KG1 (cell line): ENCODE results near the gene CENPP.

Source experiments
- DNase-seq: peaks from one replicate; lab custom pipeline; 2025; lab: John Stamatoyannopoulos, UW

The CENPP gene

DNA sequence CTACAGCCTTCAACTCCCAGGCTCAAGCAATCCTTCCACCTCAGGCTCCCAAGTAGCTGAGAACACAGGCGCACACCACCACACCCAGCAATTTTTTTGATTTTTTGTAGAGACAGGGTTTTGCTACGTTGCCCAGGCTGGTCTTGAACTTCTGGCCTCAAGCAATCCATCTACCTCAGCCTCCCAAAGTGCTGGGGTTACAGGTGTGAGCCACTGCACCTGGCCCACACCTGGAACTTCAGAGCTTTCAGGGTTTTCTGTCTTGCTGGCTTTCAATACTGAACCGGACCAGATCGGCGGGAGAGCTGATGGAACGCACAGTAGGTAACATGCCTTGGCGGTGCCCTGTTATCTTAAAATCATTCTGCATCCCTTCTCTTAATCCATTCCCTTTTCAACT lies 313.4 kb downstream of the CENPP start:
- DNase-seq, result no peak

DNA sequence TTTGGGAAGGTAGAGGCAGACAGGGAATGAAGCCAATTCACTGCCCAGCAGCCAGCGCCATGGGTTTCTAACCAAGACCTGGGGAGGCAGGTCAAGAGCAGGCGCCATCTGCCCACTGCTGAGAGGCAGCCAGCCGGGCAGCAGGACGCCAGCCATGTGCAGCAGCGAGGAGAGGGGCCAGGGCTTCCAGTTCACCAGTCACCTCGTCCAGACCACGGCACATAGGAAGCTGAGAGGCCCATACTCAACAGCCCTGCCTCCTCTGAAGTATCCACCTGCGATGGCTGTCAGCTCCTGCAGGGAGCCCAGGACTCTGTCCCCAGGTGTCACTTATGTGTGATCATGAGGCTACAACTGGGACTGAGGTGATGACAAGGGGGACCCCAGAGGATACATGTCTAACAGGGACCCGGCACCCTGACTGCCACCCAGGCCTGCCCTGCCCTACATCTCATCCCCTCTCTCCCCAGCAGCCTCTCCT lies 314.1 kb downstream of the CENPP start:
- DNase-seq, result no peak

DNA sequence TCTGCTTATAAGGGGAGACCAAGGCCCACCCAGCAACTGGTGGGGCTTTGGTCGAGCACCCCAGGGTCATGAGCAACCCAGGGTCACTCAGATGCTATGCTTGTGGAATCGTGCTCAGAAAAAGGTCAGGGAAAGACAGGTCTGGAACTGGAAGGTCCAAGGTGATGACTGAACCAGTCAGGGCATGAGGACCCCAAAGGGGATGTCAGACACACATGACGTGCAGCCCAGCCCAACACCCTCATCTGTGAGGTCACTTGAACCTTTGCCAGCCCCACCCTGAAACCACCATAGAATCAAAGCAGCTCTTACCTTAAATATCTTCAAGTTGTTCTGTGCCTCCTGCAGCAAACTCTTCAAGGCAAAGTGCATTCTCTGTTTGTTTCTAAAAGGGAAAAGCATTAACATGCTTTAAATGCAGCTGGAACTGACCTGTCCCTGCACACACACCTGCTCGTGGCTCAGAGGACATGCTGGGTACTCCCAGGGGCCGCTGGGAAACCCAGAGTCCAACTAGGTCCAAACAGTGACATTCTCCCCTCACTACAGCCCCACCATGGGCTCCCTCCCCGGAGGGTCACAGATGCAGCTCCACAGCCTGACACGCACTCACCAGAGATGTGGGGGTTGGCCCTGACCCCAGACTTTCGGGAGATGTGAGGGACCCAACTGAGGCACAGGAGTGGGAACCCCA lies 314.8 kb downstream of the CENPP start:
- DNase-seq, result no peak

DNA sequence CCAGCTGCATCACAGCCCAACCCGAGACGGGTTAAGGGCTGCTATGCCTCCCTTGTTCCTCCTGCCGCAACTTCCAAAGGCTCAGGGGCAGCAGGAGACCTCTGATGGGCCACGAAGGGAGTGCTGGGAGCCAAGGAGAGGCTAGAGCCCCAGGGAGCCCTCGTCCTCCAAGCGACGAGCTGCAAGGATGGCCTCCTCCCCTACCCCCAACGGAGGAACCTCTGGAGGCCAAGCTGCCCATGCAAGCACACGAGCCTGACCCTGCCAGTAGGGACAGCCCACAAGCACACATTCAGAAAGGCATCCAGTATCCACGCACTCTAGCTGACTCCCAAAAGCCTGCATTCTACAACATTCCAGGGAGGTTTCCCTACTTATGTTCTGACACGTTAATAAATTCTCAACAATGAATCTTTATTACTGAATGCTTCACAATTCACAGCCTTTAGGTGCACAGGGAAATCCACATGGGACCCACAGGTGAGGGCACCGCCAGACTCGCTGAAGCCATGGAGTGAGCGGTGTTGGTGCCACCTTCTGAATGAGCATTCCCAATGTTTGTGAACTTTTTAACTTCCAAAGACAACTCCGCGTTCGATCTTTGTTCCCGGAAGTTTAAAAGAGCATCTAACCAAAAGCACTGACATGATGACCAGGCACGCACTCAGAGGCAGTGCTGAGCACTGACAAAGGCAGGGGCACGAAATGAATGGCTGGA lies 315.5 kb downstream of the CENPP start:
- DNase-seq, result no peak

DNA sequence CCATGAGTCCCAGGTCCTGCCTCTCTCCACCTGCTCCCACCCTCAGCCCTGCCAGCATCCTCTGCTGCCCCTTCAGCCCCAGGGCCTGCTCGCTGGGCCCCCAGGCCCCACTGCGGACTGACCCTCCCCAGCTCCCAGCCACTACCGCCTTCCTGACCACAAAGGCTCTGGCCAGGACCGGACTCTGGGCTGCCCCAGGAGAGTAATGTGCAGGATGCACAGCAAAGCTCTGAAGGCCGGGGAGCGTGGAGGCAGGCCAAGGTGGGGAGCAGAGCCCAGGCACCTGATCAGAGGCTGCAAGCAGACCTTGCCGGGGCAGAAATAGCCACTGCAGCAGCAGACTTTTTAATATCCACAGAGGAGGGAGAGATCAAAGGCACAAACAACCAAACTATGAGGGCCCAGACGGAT lies 316.3 kb downstream of the CENPP start:
- no peak for DNase-seq

DNA sequence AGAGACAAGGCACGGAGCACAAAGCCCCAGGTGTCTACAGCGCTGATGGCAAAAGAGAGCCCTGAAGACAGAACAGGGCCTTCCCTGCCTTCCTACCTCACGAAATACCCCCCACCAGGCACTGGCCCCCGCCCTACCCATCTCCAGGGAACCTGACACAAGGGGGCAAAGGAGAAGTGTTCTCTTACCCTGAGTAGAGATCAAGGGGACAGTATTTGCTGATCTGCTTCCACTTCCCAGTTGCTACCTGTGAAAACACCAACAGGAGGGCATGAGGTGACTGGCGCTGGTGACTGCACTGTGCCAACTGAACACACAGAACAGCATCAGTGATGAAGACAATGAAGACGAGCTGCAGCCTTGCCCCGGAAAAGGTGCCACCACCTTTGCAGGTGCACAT lies 316.8 kb downstream of the CENPP start:
- no peak for DNase-seq

DNA sequence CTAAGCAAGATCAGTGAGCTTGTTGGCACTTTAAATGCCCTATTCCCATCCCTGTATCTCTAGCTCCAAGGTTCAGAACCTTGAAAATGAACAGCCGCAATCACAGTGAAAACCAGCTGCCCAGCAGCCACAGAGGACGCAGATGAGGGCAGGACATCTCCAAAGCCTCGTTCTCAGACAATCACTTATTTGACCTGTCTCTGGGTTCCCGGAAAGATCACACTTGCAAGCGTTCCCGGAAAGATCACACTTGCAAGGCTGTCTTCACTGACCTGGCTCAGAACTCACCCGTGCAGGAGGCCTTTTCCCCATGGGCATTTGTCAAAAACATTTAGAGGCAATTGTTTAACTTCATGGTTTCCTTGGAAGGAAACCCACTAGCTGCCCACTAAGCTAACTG lies 318.5 kb downstream of the CENPP start:
- DNase-seq, result no peak

DNA sequence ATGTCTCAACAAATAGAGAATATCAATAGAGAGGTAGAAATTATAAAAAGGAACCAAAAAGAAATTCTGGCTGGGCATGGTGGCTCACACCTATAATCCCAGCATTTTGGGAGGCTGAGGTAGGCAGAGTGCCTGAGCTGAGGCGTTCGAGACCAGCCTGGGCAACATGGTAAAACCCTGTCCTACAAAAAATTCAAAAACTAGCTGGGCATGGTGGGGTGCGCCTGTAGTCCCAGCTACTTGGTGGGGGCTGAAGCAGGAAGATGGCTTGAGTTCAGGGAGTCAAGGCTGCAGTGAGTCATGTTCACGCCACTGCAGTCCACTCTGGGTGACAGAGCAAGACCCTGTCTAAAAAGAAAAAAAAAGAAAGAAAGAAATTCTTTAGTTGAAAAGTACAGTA lies 319.3 kb downstream of the CENPP start:
- no peak for DNase-seq

DNA sequence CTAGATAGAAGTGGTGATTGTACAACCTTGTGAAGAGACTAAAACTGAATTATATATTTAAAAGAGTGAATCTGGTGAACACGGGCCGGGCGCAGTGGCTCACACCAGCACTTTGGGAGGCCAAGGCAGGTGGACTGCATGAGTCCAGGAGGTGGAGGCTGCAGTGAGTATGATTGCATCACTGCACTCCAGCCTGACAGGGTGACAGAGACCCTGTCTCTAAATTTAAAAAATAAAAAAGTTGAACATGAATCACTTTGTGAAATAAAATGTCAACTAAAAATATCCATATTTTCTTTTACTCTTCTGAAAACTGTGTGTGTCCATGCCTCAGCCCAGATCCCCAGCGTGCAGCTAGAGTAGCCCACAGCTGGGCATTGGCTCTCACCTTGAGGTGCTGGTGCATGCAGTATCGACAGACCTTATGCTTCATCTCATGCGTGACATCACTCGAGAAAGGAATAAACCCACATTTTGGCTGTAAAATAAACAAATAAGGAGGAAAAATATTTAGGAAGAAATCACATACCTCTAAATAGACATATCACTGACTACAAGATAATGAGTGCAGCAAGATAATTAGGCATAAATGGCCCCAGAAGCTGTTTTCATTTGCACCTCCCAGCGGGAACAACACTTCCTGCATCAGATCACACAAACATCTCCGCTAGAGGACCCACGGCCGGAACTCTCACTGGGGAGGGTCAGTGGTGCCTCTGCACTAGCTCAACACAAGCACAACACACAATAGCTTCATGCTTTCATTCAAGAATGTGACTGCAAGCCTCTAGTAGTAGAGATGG lies 322.1 kb downstream of the CENPP start:
- DNase-seq, result no peak

DNA sequence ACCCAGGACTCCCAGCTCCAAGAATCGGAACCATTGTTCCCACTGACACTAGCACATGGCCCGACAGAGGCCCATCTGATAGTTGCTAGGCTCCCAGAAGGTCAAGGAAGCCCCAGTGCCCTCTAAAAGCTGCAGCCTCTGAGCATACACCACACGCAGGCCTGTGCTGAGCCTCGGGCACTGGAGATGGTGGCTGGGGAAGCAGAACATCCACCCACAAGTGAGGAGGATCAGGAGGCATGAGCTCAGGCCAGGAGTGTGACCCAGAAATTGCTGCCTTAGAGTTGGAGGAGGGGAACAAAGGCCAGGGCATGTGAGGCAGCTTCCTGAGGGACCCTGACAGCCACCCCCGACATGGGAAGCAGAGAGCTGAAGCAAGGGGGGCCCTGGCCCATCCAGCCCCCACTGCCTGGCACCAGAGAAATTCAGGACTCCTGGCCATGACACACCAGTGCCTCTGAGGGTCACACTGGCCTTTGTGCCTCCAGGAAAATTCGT lies 322.8 kb downstream of the CENPP start:
- no peak for DNase-seq

DNA sequence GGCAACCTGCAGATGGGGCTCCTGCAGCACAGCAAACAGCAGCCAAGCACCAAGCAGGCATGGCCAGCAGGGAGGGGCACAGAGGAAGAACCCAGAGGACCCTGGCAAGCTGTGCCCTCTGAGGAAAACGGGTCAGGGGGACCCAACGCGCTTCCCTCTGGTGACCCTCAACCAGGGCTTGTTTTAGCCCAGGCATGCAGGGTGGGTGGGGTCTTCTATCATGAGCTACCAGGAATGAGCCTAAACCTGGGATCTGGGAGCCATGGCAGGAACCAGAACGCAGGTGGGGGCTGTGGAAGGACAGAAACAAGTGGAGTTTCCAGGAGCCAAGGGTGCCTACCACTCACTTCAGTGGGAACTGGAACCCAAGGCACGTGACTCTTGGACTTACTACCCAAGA lies 323.3 kb downstream of the CENPP start:
- no peak for DNase-seq

DNA sequence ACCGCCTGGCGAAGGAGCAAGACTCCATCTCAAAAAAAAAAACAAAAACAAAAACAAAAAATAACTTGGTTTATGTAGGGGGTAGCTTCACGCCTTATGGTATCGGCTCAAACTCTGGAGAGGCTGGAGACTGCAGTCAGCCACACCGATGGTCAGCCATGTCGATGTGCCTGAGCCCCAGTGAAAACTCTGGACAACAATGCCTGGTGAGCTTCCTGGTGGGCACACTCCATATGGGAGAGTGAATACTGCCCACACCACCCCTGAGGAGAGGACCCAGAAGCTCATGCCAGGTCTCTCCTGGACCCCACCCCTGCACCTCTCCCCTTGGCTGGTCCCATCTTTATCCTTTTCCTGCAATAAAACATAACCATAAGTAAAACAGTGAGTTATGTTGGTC lies 324.5 kb downstream of the CENPP start:
- no peak for DNase-seq

DNA sequence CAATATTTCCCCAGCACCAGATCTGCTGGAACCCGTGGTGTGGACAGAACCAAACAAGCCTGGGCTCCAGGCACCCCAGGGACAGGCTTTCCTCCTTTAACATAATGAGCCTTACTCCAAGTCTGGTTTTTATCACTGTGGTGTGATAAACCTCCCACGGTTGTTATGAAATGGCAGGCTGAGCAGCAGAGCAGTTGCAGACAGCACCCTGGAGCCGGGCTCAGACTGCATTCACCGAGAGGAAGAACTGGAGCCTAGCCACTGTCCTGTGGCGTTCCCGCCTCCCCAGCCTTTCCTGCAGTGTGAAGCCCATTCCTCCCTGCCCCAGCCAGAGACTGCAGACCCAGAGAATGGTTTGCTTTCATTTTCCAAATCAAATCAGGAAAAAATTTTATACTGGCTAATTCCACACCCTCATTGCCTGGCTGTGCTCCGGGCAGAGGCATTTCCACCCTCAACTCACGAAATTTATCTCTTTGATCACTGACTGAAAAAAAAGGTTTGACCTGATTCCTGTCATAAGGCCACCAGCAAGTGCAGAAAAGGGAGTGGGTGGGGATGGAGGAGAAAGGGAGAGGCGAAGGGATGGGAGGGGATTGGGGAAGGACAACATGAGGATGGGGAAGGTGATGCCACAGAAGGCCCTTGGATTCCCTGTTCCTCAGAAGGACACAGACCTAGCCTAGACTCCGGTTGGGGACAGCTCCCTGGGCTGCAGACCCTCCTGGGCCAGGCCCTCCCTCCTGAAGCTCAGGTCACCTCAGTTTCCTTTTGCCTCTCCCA lies 325.3 kb downstream of the CENPP start:
- no peak for DNase-seq

DNA sequence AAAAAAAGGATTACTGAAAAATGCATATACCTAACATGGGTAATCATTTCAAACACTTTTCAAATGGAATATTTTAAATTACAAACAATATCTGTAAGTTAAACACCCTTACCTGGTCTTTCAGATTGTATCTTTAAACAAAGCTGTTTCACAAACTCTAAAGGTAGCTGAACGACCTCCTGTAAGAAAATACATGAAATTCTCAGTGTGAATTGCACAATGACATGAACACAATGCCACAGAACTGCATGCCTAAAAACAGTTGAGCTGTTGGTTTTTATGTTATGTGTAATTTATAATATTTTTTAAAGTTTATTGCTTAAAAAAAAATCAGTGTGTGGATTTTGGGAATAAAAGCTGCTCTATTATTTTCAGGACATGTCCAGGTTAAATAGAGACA lies 326.7 kb downstream of the CENPP start:
- no peak for DNase-seq

DNA sequence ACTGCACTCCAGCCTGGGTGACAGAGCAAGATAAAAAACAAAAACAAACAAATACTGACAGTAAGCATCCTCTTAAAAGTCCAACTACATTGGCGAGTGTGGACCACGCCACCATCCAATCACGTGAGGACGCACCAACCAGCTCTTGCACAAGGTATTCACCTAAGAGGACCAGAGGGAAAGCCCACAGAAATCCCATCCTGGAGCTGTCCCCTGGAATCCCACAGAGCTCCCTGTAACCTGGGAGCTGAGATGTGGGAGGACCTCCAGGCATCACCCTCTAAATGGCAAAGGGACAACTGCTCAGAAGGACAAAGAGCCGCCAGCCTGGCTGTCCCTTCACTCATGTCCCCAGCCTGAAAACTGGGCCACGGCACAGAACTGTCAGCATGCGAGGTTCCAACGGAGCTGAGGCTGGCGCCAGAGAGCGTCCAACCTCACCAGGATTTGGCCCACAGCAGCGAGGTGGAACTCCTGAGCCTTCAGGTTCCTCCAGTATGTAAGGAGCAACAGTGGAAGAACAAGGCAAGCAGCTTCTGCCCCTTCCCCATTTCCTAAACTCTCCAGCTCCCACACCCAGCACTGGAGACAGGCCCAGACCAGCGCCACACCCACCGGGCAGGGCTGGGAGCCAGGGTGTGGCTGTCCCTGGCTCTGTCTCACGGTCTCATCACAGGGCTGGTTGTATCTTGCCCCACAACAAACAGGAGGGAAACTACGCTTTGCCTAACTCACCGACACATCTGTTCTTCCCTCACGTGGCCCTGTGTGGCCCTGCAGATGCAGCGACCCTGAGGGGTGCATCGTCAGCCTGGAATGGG lies 328.9 kb downstream of the CENPP start:
- DNase-seq, result no peak

DNA sequence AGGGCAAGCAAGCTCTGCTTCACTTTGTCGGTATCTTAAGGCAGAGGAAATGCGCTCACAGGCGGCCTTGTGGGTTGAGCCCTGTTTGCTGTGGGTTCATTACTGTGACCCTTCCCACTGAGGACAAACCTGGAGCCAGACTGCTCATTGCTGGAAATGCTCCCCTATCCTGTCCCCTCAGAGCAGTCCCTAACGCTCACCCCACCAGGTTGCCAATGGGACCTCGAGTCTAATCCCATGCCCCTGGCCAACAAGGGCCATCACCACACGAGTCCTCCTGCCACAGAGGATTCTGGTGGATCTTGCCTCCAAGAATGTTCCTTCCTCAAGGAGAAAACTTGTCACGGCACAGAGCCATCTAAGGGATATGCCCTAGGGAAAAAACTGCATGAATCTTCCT lies 329.6 kb downstream of the CENPP start:
- no peak for DNase-seq

DNA sequence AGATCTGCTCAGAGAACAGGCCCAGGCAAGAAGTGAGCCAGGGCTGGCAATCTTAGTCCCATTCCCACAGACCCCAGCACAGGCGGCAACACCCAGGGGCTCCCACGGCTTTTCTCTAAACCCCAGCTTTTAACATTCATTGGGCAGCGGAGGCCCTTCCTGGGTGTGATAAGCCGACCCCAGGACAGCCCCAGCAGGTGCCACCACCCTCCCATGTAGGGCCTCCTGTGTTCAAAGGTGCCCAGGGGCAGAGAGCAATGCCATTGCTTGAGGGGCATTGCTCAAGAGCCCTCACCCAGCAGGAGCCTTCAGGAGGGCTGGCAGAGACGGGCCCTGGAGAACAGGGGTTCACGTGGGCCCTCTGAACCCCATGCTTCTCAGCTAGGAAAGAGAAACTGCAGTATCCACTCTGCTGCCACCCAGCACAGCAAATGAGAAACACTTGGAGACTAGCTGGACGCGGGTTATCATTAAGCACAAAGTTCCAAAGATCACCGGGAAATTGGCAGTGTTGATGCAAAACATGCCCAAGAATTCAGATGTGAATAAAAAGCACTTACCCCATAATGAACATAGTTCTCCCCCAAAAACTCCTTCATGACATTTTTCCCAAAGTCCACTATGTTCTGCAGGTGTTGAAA lies 330.3 kb downstream of the CENPP start:
- no peak for DNase-seq

DNA sequence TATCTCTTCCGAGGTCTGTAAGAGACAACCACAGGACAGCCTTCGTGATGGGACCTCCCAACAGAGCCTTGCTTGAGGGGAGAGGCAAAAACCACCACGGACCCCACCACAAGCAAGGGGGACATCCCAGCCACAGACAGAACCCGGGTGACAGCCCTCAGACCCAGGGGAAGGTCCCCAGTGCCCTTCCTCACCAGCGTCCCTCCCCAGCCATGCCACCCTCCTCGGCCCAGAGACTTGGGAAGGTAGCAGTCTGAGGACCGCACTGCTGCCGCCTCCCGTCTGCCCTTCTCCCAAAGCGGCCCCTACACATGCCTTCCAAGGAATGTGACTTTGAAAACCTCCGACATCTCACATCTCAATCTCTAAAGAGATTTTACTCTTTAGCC lies 330.8 kb downstream of the CENPP start:
- DNase-seq, result no peak

DNA sequence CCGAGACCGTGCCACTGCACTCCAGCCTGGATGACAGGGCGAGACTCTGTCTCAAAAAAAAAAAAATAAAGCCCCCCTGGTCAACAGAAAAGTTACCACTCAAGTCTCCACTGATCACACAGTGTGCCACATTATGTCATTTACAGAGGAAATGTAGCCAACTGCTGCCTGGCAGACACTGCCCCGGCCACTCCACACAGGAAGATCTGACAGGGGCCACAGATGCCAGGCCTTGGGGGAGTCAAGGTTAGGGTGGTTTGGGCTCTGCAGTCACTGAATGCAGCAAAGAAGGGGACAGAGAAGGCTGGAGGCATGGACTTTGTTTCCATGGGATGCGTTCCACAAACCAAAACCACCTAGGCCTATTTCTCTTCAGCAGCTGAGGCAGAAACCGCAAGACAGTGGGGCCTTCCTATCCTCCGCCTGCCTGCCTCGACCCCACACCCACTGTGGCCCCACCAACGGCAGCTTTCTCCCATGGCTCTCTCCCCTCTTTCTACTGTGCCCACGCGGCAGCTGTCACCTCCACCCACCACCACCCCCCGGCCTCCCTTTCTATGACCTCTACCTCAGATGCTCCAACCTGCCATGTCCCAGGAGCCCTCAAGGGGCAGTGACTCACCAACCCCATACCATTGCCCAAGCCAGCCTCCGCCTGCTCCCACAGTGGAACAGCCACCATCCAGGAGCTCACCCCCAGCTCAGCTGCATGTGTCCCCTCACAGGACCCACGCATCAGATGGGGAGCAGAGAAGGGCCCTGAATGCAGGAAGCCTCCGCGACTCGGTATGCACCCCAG lies 331.7 kb downstream of the CENPP start:
- no peak for DNase-seq

DNA sequence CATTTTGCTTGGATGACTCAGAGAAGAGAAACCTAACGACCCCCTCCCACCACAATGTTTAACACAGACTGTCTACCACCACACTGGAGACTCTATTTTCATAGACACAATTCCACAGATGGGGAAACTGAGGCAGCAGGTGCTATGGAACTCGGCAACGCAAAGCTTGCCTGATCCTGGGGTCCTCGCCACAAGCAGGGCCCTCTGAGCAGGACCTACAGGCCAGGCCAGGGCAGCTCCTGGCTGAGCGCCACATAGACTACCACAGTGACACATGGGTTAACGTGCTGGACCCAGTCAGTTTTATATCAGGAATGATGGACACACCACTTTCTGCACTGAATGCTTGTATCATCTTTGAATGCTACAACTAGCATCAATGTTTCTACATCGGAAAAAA lies 332.4 kb downstream of the CENPP start:
- DNase-seq, result no peak
